Activated CD8-positive, alpha-beta memory T cell treated with anti-CD3 and anti-CD28 coated beads for 24 hours (primary cell): Measurements from ENCODE around the gene WFDC8.

Experiments
- DNase-seq: peaks from one replicate; pipeline ENCODE4 v3.0.0-alpha.2; 2020

The WFDC8 gene

GRCh38 chr20:45547206-45547770 lies 31.8 kb downstream of the WFDC8 start, which contains the start of gene EPPIN:
Gene EPPIN, minus strand, starts transcription at chr20:45547401. Its CDS starts 44 bp downstream, at chr20:45547357.
- no peak for DNase-seq

DNA sequence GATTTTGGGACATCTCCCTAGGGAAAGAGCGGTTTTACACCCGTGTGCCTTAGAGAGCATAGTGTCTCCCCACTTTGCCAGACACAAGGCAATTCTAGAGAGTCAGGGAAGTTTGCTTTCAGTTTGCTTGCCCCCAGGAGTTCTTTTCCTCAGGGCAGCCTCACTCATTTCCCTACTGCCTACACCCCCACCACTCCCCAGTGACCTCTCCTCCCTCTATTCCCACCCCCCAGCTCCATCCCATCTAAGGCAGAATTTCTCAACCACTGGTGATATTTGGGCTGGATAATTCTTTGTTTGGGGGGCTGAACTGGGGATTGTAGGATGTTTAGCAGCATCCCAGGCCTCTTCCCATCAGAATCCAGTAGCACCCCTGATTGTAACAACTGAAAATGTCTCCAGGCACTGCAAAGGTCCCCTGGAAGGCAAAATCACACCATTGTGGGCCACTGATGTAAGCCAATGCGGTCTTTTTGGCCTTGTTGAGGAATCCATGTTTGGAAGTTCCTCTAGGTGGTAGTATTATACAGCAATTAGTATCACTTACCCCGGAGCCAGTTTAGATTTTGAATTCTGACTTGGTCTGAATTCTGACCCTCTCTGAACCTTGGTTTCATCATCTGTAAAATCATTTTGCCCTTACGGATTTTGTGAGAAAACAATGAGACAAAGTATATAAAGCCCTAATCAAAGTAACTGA lies 33.2 kb downstream of the WFDC8 start:
- DNase-seq: no peak

GRCh38 chr20:45545351-45545750 lies 33.7 kb downstream of the WFDC8 start:
- DNase-seq: no peak

DNA sequence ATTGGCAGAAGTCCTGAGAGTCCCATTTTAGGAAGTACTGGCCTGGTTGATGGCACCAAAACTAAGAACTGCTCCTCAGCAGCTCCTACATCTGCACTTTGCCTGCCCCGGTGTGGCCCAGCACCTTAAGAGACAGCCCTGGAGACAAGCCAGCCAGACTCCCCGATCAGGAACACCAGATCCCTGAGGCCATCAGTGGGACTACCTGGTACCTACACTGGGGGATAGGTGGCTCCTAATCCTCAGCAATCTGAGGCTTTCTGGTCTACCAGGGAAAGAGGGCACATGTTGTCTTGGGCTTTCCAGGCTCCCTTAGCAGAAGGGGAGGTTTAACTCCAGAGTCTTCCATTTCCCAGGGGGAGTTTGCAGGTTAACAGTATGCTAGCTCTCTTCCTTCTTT lies 39.7 kb downstream of the WFDC8 start, which contains the start of gene WFDC6:
Gene WFDC6 (minus strand): TSS at position 101 of the 400 bp plus-strand sequence. CDS start 75 bp downstream, at position 26.
- no peak for DNase-seq

GRCh38 chr20:45538209-45538799 lies 40.8 kb downstream of the WFDC8 start:
- DNase-seq: no peak

DNA sequence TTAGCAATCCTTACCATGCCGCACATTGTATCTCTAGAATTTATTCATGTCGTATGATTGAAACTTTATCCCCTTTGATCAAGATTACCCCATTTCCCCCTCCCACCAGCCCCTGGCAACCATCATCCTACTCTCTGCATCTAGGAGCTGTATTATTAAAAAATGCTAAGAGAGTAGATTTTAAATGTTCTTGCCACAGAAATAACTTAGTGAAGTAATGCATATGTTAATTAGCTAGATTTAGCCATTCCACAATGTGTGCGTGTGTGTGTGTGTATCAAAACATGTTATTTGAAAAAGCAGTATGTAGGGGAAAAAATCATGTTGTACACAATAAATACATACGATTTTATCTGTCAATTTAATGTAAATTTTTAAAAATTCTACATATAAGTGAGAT lies 51.8 kb downstream of the WFDC8 start:
- DNase-seq: no peak

- no peak for DNase-seq
Observed at GRCh38 chr20:45523821-45524220, 55.3 kb downstream of the WFDC8 start.

GRCh38 chr20:45518282-45518681 lies 60.8 kb downstream of the WFDC8 start:
- DNase-seq: no peak

GRCh38 chr20:45515147-45515913 lies 63.8 kb downstream of the WFDC8 start, which contains the start of gene SPINT3:
Gene SPINT3, minus strand, starts transcription at chr20:45515622. Its CDS starts 14 bp downstream, at chr20:45515608.
- DNase-seq: no peak

DNA sequence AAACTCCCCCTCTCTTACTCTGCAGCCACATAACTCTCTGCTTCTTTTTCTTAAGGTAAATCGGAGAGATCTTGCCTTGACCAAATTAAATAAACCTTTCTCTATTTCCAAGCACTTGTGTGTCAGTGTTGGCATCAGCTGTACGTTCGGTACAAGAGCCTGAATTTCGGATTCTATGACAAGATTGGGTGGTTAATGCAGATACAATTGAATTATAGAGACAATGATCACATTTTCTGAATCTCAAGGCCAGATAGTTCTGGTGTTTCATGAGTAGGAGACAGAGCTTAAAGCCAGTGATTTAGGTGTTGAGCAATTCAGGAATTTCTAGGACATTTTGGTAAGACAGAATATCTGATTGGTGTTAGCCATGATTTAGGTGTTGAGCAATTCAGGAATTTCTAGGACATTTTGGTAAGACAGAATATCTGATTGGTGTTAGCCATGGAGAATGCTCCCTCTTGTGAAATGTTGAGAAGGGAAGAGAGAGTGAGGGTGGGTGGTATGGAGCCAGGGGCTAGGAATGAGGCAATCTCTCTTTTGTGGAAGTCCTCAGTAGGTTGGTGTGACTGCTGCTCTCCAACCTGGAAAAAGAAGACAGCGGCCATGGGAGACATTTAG lies 68.7 kb downstream of the WFDC8 start:
- no peak for DNase-seq

- no peak for DNase-seq
Observed at GRCh38 chr20:45509091-45509490, 70.0 kb downstream of the WFDC8 start.

GRCh38 chr20:45508068-45508886 lies 70.8 kb downstream of the WFDC8 start:
- DNase-seq: no peak

GRCh38 chr20:45507011-45507820 lies 71.9 kb downstream of the WFDC8 start:
- DNase-seq: no peak

DNA sequence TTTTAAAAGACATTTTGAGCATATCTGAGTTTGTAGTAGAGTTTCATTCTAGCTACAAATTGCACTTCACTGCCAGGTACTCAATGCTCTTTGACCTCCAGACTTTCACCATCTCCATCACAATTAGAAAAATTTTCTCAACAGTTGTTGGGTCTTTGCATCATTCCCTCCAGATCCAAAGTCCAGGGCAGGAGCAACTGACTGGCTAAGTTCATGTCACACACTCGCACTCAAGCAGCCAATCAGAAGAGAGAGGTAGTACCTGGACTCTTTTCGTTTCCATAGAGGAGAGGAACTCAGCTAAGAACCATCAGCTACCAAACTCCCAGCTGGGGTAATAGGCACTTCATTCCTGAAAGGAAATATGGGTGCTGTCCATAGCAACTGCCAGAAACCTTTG lies 72.7 kb downstream of the WFDC8 start:
- no peak for DNase-seq

DNA sequence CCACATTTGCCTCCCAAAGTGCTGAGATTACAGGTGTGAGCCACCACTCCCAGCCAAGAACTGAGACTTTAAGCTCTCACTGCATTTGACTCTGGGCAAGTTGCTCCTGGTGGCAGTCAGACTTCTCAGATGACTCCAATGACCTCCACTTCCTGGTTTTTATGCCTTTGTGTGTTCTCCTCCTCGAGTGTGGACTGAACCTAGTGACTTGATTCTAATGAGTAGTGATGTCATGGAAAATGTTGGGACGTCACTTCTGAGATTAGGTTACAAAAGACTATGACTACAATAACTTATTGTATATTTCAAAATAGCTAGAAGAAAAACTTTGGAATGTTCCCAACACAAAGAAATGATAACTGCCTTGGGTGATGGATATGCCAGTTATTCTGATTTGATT lies 75.7 kb downstream of the WFDC8 start:
- DNase-seq: no peak

GRCh38 chr20:45502561-45502960 lies 76.5 kb downstream of the WFDC8 start:
- no peak for DNase-seq
